AG20443 (cell line): ENCODE measurements around the gene SAMD10.
"Not testable (repeated sequence)": the region's sequence is repeated elsewhere in the genome, so short reads cannot be mapped to it uniquely, and the experiment has no call there.

Experiments used
- DNase-seq: peaks from one replicate; pipeline ENCODE4 v3.0.0; 2012; ENCODE audit warnings: low spot score, mixed read lengths

SAMD10 gene

GRCh38 chr20:64001607-64002011, 22.2 kb upstream of the SAMD10 start:
- DNase-seq: no peak

- no peak for DNase-seq
Observed at GRCh38 chr20:64000906-64001305, 21.5 kb upstream of the SAMD10 start.

- no peak for DNase-seq
Observed at GRCh38 chr20:63982937-63983336, 3.5 kb upstream of the SAMD10 start.

GRCh38 chr20:63980806-63981728, 1.6 kb upstream of the SAMD10 start, which contains the start of gene PRPF6:
Gene PRPF6, plus strand, starts transcription at chr20:63981132. Its CDS starts 114 bp downstream, at chr20:63981246.
- DNase-seq: peak; percentile 100

- DNase-seq: no peak
Observed at GRCh38 chr20:63980317-63980805, 919 bp upstream of the SAMD10 start.

- no peak for DNase-seq
Observed at GRCh38 chr20:63979229-63979556, 249 bp downstream of the SAMD10 start.

GRCh38 chr20:63978319-63979228, 868 bp downstream of the SAMD10 start:
- peak; percentile 44 for DNase-seq

GRCh38 chr20:63977739-63978276, 1.6 kb downstream of the SAMD10 start:
- peak; percentile 43 for DNase-seq

- no peak for DNase-seq
Observed at GRCh38 chr20:63976980-63977738, 2.3 kb downstream of the SAMD10 start.

- not testable (repeated sequence) for DNase-seq
Observed at GRCh38 chr20:63976511-63976910, 2.9 kb downstream of the SAMD10 start.

GRCh38 chr20:63974402-63975200, 4.8 kb downstream of the SAMD10 start:
- no peak for DNase-seq

GRCh38 chr20:63973636-63974401, 5.6 kb downstream of the SAMD10 start:
- DNase-seq: peak; percentile 95

- no peak for DNase-seq
Observed at GRCh38 chr20:63973160-63973479, 6.3 kb downstream of the SAMD10 start.

GRCh38 chr20:63972312-63973159, 6.9 kb downstream of the SAMD10 start:
- DNase-seq: no peak

- DNase-seq: not testable (repeated sequence)
Observed at GRCh38 chr20:63971960-63972311, 7.5 kb downstream of the SAMD10 start.

GRCh38 chr20:63970714-63971431, 8.6 kb downstream of the SAMD10 start:
- no peak for DNase-seq

- peak; percentile 94 for DNase-seq
Observed at GRCh38 chr20:63969838-63970713, 9.4 kb downstream of the SAMD10 start, which contains the start of gene ZNF512B. Gene ZNF512B, minus strand, starts transcription at chr20:63969930. Its CDS starts 1,980 bp downstream, at chr20:63967950.
